ENCODE measurements around the gene PCYT1B.

PCYT1B gene

GRCh38 chrX:24526616-24527015, 120.5 kb downstream of the PCYT1B start:
- DNase-seq (ENCODE audit: low read depth, low spot score), result no peak

GRCh38 chrX:24525455-24525854, 121.7 kb downstream of the PCYT1B start:
- DNase-seq (ENCODE audit: low read depth, low spot score), result no peak

- DNase-seq (ENCODE audit: low read depth, low spot score), result no peak
These were observed 126.7 kb downstream of the PCYT1B start for GRCh38 chrX:24520472-24520871.

- no peak for DNase-seq (ENCODE audit: low read depth, low spot score)
These were observed 131.7 kb downstream of the PCYT1B start for GRCh38 chrX:24515447-24515846.

GRCh38 chrX:24513416-24513815, 133.7 kb downstream of the PCYT1B start:
- no peak for DNase-seq (ENCODE audit: low read depth, low spot score)

- no peak for DNase-seq (ENCODE audit: low read depth, low spot score)
These were observed 138.8 kb downstream of the PCYT1B start for GRCh38 chrX:24508375-24508774.

All from activated CD4-positive, CD25-positive, alpha-beta regulatory T cell treated with anti-CD3 and anti-CD28 coated beads, Interleukin-2, amount 50 U/mL, for 16 hours (primary cell).